22Rv1 (cell line): ENCODE measurements around the gene YIPF4.

ENCODE experiments used
- ZFX ChIP-seq: fragments of 450-650 bp; IDR thresholded peaks from 2 replicates; pipeline ENCODE4 v1.6.1; 2017; ENCODE audit warnings: antibody characterized with exemption, borderline replicate concordance
- TF ChIP-seq, protein P1 (sequence below): fragments of 450-650 bp; IDR thresholded peaks from 2 replicates; pipeline ENCODE4 v1.5.1; 2017; ENCODE audit warnings: mild to moderate bottlenecking

GRCh38 chr2:32250290-32250689 lies 27.4 kb upstream of the YIPF4 start:
- TF ChIP-seq, protein P1, sequence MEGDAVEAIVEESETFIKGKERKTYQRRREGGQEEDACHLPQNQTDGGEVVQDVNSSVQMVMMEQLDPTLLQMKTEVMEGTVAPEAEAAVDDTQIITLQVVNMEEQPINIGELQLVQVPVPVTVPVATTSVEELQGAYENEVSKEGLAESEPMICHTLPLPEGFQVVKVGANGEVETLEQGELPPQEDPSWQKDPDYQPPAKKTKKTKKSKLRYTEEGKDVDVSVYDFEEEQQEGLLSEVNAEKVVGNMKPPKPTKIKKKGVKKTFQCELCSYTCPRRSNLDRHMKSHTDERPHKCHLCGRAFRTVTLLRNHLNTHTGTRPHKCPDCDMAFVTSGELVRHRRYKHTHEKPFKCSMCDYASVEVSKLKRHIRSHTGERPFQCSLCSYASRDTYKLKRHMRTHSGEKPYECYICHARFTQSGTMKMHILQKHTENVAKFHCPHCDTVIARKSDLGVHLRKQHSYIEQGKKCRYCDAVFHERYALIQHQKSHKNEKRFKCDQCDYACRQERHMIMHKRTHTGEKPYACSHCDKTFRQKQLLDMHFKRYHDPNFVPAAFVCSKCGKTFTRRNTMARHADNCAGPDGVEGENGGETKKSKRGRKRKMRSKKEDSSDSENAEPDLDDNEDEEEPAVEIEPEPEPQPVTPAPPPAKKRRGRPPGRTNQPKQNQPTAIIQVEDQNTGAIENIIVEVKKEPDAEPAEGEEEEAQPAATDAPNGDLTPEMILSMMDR: no peak
- TF ChIP-seq ZFX: no peak
